ENCODE measurements around the gene HCK. TPM values are rescaled to one million over a fixed set of nuclear protein-coding genes. Genes with fewer than 3 reads are reported as not detected.
"Not testable (repeated sequence)": the region's sequence is repeated elsewhere in the genome, so short reads cannot be mapped to it uniquely, and the experiment has no call there.

Gene HCK
- total and polyA plus RNA-seq, 9 of the 15 experiments (the other 6 are each of a cell fraction or from before 2014, with no cell fraction given) = 0.09 to 0.51 (median 0.27) TPM; not detected in 6

DNA sequence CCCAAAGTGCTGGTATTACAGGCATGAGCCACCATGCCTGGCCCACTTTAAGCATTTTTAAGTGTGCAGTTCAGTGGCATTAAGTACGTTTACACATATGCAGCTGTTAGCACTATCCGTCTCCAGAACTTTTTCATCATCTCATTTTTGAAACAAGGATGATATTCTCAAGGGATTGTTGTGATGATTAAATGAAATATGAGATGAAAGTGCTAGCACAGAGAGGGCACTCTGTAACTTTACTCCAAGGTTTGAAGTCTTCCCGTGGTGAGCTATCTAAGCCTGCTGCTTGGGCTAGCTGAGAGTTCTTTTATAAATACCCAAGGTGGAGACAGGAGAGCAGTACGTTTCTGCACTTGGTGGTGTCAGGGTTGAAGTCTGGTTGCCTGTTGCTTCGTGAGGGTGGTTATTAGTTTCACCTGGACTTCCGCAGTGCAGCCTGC, 64.1 kb downstream of the HCK start (continued):
- TF ChIP-seq HMG20A (CRISPR knock-in tag; conservative IDR thresholded peaks at IDR 0.05) = no peak

GRCh38 chr20:32116796-32117195, 64.8 kb downstream of the HCK start:
- H3K36me3 ChIP-seq (ENCODE audit: control insufficient read depth, insufficient read depth, low read length) = peaks cover 23% of the 10 kb centered on the region
- H2AFZ ChIP-seq (ENCODE audit: low read depth, low read length); ATAC-seq; BruUV-seq (replicated peaks); intact Hi-C loops (cut with micrococcal nuclease); FAIRE-seq; H3K9me3 ChIP-seq (replicated peaks; ENCODE audit: control insufficient read depth, insufficient read depth, low read depth, low read length); in situ Hi-C loops (cut with MboI); H3K4me2 ChIP-seq (ENCODE audit: insufficient read depth, low read length); H3K27me3 ChIP-seq (ENCODE audit: control insufficient read depth in 2 of 2, insufficient read depth in 2 of 2, low read length in 2 of 2); DNase-seq (ENCODE audit: extremely low read depth in 1 of 4, low spot score in 3 of 4); H3K9me1 ChIP-seq (ENCODE audit: control insufficient read depth, insufficient read depth, low read length); H3K9ac ChIP-seq (ENCODE audit: insufficient read depth in 1 of 2, low read depth in 2 of 2, low read length in 2 of 2); H3K27ac ChIP-seq (ENCODE audit: extremely low read depth, low read depth, low read length); H3K4me3 ChIP-seq; CTCF ChIA-PET (ENCODE audit: low intra/inter-chr PET ratio): not testable (repeated sequence)
- H3K79me2 ChIP-seq (ENCODE audit: control insufficient read depth, insufficient read depth, low read length) = peaks cover 82% of the 10 kb centered on the region
- TF ChIP-seq ZNF121 (CRISPR knock-in tag; conservative IDR thresholded peaks at IDR 0.05) = peak; percentile 43; the same call in 1 of the 2 replicates
- peaks cover 25% of the 10 kb centered on the region; the same call in 1 of the 2 replicates for H4K20me1 ChIP-seq (replicated peaks; ENCODE audit: control insufficient read depth, insufficient read depth, low read length)
- 58% methylated on average over 3 of the region's 6 CpGs for WGBS (ENCODE audit: insufficient coverage, low coverage, missing lambda C conversion rate)
- POLR2A ChIA-PET = interaction anchor here (0.5 to 1.6 kb wide), 5 partner anchors 9 to 489 kb away, joined by 3 to 4 read pairs (median 3); no protein-coding TSS in a partner anchor
- peaks cover 3 to 12% of the 10 kb centered on the region in 2 experiments; a peak in 3 of 5 replicates for H3K4me1 ChIP-seq (replicated peaks in 1 of 2; ENCODE audit: control insufficient read depth in 2 of 2, insufficient read depth in 2 of 2, low read length in 2 of 2)

DNA sequence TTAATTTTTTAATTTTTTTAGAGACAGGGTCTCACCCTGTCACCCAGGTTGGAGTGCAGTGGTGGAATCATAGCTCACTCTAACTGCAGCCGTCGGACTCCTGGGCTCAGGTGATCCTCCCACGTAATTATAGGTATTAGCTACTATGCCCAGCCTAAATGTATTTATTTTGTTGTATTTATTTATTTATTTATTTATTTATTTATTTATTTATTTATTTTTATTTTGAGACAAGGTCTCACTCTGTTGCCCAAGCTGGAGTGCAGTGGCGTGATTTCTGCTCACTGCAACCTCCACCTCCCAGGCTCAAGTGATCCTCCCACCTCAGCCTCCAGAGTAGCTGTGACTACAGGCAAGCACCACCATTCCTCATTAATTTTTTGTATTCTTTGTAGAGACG, 66.4 kb downstream of the HCK start:
- Histone ChIP-seq H3K36me3 (ENCODE audit: control insufficient read depth, insufficient read depth, low read length) (peaks cover 24% of the 10 kb centered on the region), H4K20me1 (replicated peaks; ENCODE audit: control insufficient read depth, insufficient read depth, low read length) (peaks cover 19% of the 10 kb centered on the region; the same call in 1 of the 2 replicates), H3K79me2 (ENCODE audit: control insufficient read depth, insufficient read depth, low read length) (peaks cover 70% of the 10 kb centered on the region)
- H2AFZ ChIP-seq (ENCODE audit: low read depth, low read length); H3K27ac ChIP-seq (ENCODE audit: extremely low read depth, low read depth, low read length); ATAC-seq; H3K27me3 ChIP-seq (ENCODE audit: control insufficient read depth in 2 of 2, insufficient read depth in 2 of 2, low read length in 2 of 2); CTCF ChIA-PET (ENCODE audit: low intra/inter-chr PET ratio); intact Hi-C loops (cut with micrococcal nuclease); in situ Hi-C loops (cut with MboI); H3K4me3 ChIP-seq; BruUV-seq (replicated peaks); H3K9me3 ChIP-seq (replicated peaks; ENCODE audit: control insufficient read depth, insufficient read depth, low read depth, low read length); H3K4me2 ChIP-seq (ENCODE audit: insufficient read depth, low read length); FAIRE-seq; H3K9ac ChIP-seq (ENCODE audit: insufficient read depth in 1 of 2, low read depth in 2 of 2, low read length in 2 of 2); H3K9me1 ChIP-seq (ENCODE audit: control insufficient read depth, insufficient read depth, low read length); H3K4me1 ChIP-seq (replicated peaks in 1 of 2; ENCODE audit: control insufficient read depth in 2 of 2, insufficient read depth in 2 of 2, low read length in 2 of 2); DNase-seq (ENCODE audit: extremely low read depth in 1 of 4, low spot score in 3 of 4): not testable (repeated sequence)
- WGBS (ENCODE audit: insufficient coverage, low coverage, missing lambda C conversion rate) = 93% methylated on average over 5 of the region's 5 CpGs
- POLR2A ChIA-PET = interaction anchor here (0.6 to 1.7 kb wide), 5 partner anchors 8 to 291 kb away, joined by 3 to 6 read pairs (median 4); no protein-coding TSS in a partner anchor

All from K562 (cell line).